H1 (cell line): ENCODE measurements around the gene CCNI. TPM values are rescaled to one million over a fixed set of nuclear protein-coding genes. Genes with fewer than 3 reads are reported as not detected.

ENCODE experiments used
- CTCF ChIA-PET: fragments of 300-600 bp; sonication (Branson Sonifier 250); formaldehyde crosslinking; loops from one replicate; lab custom pipeline; 2021; ENCODE audit not compliant: partially characterized antibody; lab: Charles Lee
- POLR2A ChIA-PET: fragments of 300-600 bp; sonication (Branson Sonifier 250); formaldehyde crosslinking; loops from one replicate; lab custom pipeline; 2021; ENCODE audit warnings: inconsistent platforms; ENCODE audit not compliant: partially characterized antibody; lab: Charles Lee
- DNase-seq, 2 experiments: peaks; one replicate each; pipeline versions ENCODE4 v3.0.0 to v3.0.0-alpha.2; 2010 to 2022; ENCODE audit warnings: low spot score in 2 of 2, low read depth in 1 of 2, mixed read lengths in 1 of 2
- FAIRE-seq: peaks from 2 replicates; lab custom pipeline; 2011; peaks lifted over from hg19 to GRCh38; lab: Jason Lieb, UNC
- H2AFZ ChIP-seq: 2 replicates; pipeline ENCODE4 v1.8.1; 2012; ENCODE audit warnings: low read length, inconsistent platforms
- H2AK5ac ChIP-seq: 2 replicates; pipeline ENCODE4 v1.6.1; 2013; ENCODE audit warnings: low read depth, low read length
- H2BK120ac ChIP-seq: replicated peaks from 2 replicates; pipeline ENCODE3; 2013; ENCODE audit warnings: low read depth, low read length, inconsistent platforms
- H2BK12ac ChIP-seq: 2 replicates; pipeline ENCODE4 v1.6.1; 2013; ENCODE audit warnings: low read depth, low read length
- H2BK15ac ChIP-seq: 2 replicates; pipeline ENCODE4 v1.6.1; 2013; ENCODE audit warnings: low read length
- H2BK20ac ChIP-seq: 2 replicates; pipeline ENCODE4 v1.6.1; 2013; ENCODE audit warnings: low read length
- H2BK5ac ChIP-seq: 2 replicates; pipeline ENCODE4 v1.6.1; 2013; ENCODE audit warnings: low read depth, low read length
- H3K14ac ChIP-seq: 2 replicates; pipeline ENCODE4 v1.6.1; 2013; ENCODE audit warnings: inconsistent platforms; ENCODE audit not compliant: insufficient read length
- H3K18ac ChIP-seq: 2 replicates; pipeline ENCODE4 v1.6.1; 2013; ENCODE audit warnings: low read length; ENCODE audit errors: extremely low read depth
- H3K23ac ChIP-seq: 2 replicates; pipeline ENCODE4 v1.6.1; 2013; ENCODE audit warnings: inconsistent platforms; ENCODE audit not compliant: insufficient read length
- H3K23me2 ChIP-seq: 2 replicates; pipeline ENCODE4 v1.6.1; 2013; ENCODE audit warnings: low read depth, low read length
- H3K27ac ChIP-seq: 2 replicates; pipeline ENCODE4 v1.6.1; 2011; ENCODE audit warnings: low read depth, low read length, inconsistent platforms
- H3K27me3 ChIP-seq, 4 experiments: replicated peaks in 1 of 4; 1 replicate in 1 of 4; 2 replicates in 3 of 4; pipeline versions ENCODE4 v1.6.1 to v1.8.1; 2011 to 2013; ENCODE audit warnings: low read length in 3 of 4, mild to moderate bottlenecking in 3 of 4, inconsistent platforms in 2 of 4, mixed read lengths in 2 of 4, moderate library complexity in 1 of 4; ENCODE audit not compliant: control insufficient read depth in 3 of 4, insufficient read depth in 3 of 4; ENCODE audit errors: extremely low read depth in 1 of 4
- H3K36me3 ChIP-seq, 4 experiments: 2 replicates each; pipeline versions ENCODE4 v1.6.1 to v1.8.1; 2011 to 2013; ENCODE audit warnings: mild to moderate bottlenecking in 4 of 4, low read length in 3 of 4, moderate library complexity in 2 of 4, control low read depth in 1 of 4, inconsistent platforms in 1 of 4; ENCODE audit not compliant: insufficient read depth in 4 of 4, control insufficient read depth in 2 of 4
- H3K4ac ChIP-seq: replicated peaks from 2 replicates; pipeline ENCODE3; 2013; ENCODE audit warnings: low read length, low read depth, mixed read lengths, inconsistent platforms; ENCODE audit not compliant: insufficient read length
- H3K4me1 ChIP-seq, 4 experiments: replicated peaks in 1 of 4; 1 replicate in 1 of 4; 2 replicates in 3 of 4; pipeline versions ENCODE4 v1.6.1 to v1.8.1; 2011 to 2013; ENCODE audit warnings: low read length in 3 of 4, inconsistent platforms in 2 of 4, mixed read lengths in 1 of 4; ENCODE audit not compliant: insufficient read depth in 4 of 4, control insufficient read depth in 3 of 4
- H3K4me2 ChIP-seq, 2 experiments: 2 replicates each; pipeline versions ENCODE4 v1.6.1 to v1.8.1; 2011 to 2013; ENCODE audit warnings: low read depth in 2 of 2, low read length in 2 of 2, control low read depth in 1 of 2, inconsistent platforms in 1 of 2, mild to moderate bottlenecking in 1 of 2; ENCODE audit not compliant: insufficient read depth in 1 of 2
- H3K4me3 ChIP-seq, 4 experiments: fragments of 200-600, 300-600 bp in 1 of 4; sonication (generic), shearing (Covaris generic), sonication (Bioruptor Twin) in 1 of 4; 2 replicates each; pipeline versions ENCODE4 v1.5.1 to v1.8.1; 2011 to 2016; ENCODE audit warnings: low read length in 4 of 4, low read depth in 3 of 4, control low read depth in 2 of 4, inconsistent platforms in 2 of 4, mild to moderate bottlenecking in 2 of 4, mixed read lengths in 1 of 4, moderate library complexity in 1 of 4; ENCODE audit not compliant: insufficient read depth in 2 of 4; ENCODE audit errors: extremely low read depth in 1 of 4
- H3K56ac ChIP-seq: replicated peaks from 2 replicates; pipeline ENCODE3; 2013; ENCODE audit warnings: low read depth, mild to moderate bottlenecking, mixed read lengths, low read length, inconsistent platforms; ENCODE audit not compliant: insufficient read length
- H3K79me1 ChIP-seq: 2 replicates; pipeline ENCODE4 v1.6.1; 2013; ENCODE audit warnings: low read depth, low read length, control low read depth
- H3K79me2 ChIP-seq, 2 experiments: 2 replicates each; pipeline versions ENCODE4 v1.6.1 to v1.8.1; 2012 to 2013; ENCODE audit warnings: low read length in 2 of 2, mild to moderate bottlenecking in 2 of 2, inconsistent platforms in 1 of 2; ENCODE audit not compliant: insufficient read depth in 2 of 2, control insufficient read depth in 1 of 2
- H3K9ac ChIP-seq, 4 experiments: replicated peaks in 1 of 4; 1 replicate in 1 of 4; 2 replicates in 3 of 4; pipeline versions ENCODE4 v1.6.1 to v1.8.1; 2011 to 2013; ENCODE audit warnings: low read depth in 3 of 4, low read length in 3 of 4, control low read depth in 2 of 4, mild to moderate bottlenecking in 2 of 4, moderate library complexity in 2 of 4, inconsistent platforms in 1 of 4; ENCODE audit errors: extremely low read depth in 1 of 4
- H3K9me3 ChIP-seq, 2 experiments: 2 replicates each; pipeline versions ENCODE4 v1.6.1 to v1.8.1; 2012 to 2013; ENCODE audit warnings: mild to moderate bottlenecking in 2 of 2, moderate library complexity in 2 of 2, control low read depth in 1 of 2, inconsistent platforms in 1 of 2, low read depth in 1 of 2, low read length in 1 of 2, mixed read lengths in 1 of 2; ENCODE audit not compliant: insufficient read depth in 2 of 2
- H4K20me1 ChIP-seq, 2 experiments: replicated peaks in 1 of 2; 2 replicates each; pipeline versions ENCODE3 to v1.8.1; 2011 to 2013; ENCODE audit warnings: inconsistent platforms in 2 of 2, low read length in 2 of 2, mild to moderate bottlenecking in 1 of 2; ENCODE audit not compliant: insufficient read depth in 2 of 2, control insufficient read depth in 1 of 2
- H4K5ac ChIP-seq: 2 replicates; pipeline ENCODE4 v1.6.1; 2013; ENCODE audit warnings: low read length, low read depth, mixed read lengths, inconsistent platforms; ENCODE audit not compliant: insufficient read length
- H4K8ac ChIP-seq: 2 replicates; pipeline ENCODE4 v1.8.0; 2013; ENCODE audit warnings: mild to moderate bottlenecking, moderate library complexity, low read length, inconsistent platforms; ENCODE audit not compliant: insufficient read depth; ENCODE audit errors: extremely low read depth
- H4K91ac ChIP-seq: replicated peaks from 2 replicates; pipeline ENCODE3; 2013; ENCODE audit warnings: low read length, mixed read lengths, inconsistent platforms; ENCODE audit not compliant: insufficient read length
- CEBPB ChIP-seq: IDR thresholded peaks from 2 replicates; pipeline ENCODE4 v1.6.1; 2012; ENCODE audit warnings: low read depth, low read length
- CHD1 ChIP-seq: IDR thresholded peaks from 2 replicates; pipeline ENCODE4 v1.6.1; 2012; ENCODE audit warnings: low read depth, low read length, improper control_type of control experiment
- CTBP2 ChIP-seq: IDR thresholded peaks from 2 replicates; pipeline ENCODE4 v1.7.0; 2011; ENCODE audit warnings: borderline replicate concordance, mild to moderate bottlenecking, moderate library complexity, mixed read lengths, low read length; ENCODE audit not compliant: insufficient read depth, insufficient read length
- KDM4A ChIP-seq: IDR thresholded peaks from one replicate; pipeline ENCODE4 v1.7.1; 2012; ENCODE audit warnings: low read depth, mild to moderate bottlenecking, moderate library complexity, low read length, inconsistent platforms; ENCODE audit not compliant: severe bottlenecking
- MAFK ChIP-seq: IDR thresholded peaks from 2 replicates; pipeline ENCODE4 v1.6.1; 2012; ENCODE audit warnings: low read depth, mild to moderate bottlenecking, improper control_type of control experiment, low read length
- NRF1 ChIP-seq: IDR thresholded peaks from 2 replicates; pipeline ENCODE4 v1.6.1; 2011; ENCODE audit warnings: mild to moderate bottlenecking, low read depth, low read length, improper control_type of control experiment
- POU5F1 ChIP-seq: IDR thresholded peaks from 2 replicates; pipeline ENCODE4 v1.6.1; 2011; ENCODE audit warnings: low read depth, mild to moderate bottlenecking, low read length, moderate library complexity
- SIN3A ChIP-seq, 2 experiments: IDR thresholded peaks in 1 of 2; conservative IDR thresholded peaks in 1 of 2; 2 replicates each; pipeline ENCODE4 v1.6.1; 2011 to 2012; ENCODE audit warnings: low read length in 2 of 2, improper control_type of control experiment in 1 of 2, low read depth in 1 of 2, mild to moderate bottlenecking in 1 of 2
- SIRT6 ChIP-seq: IDR thresholded peaks from one replicate; pipeline ENCODE4 v1.7.1; 2012; ENCODE audit warnings: low read length, inconsistent platforms
- SRF ChIP-seq: IDR thresholded peaks from 2 replicates; pipeline ENCODE4 v1.6.1; 2011; ENCODE audit warnings: mild to moderate bottlenecking, low read depth, low read length, moderate library complexity
- WGBS, 2 experiments: shearing (Covaris generic) in 1 of 2; methylation state at CpG; one replicate each; pipeline versions ENCODE4 v1.1.6 to v1.1.7; 2013 to 2015; ENCODE audit warnings: low lambda C conversion rate in 2 of 2, mixed read lengths in 2 of 2, inconsistent platforms in 1 of 2, low coverage in 1 of 2, missing lambda C conversion rate in 1 of 2; ENCODE audit not compliant: insufficient replicate concordance in 2 of 2, insufficient coverage in 1 of 2, insufficient read length in 1 of 2; ENCODE audit errors: extremely low coverage in 1 of 2, missing lambda C conversion rate in 1 of 2; 5-methylcytosine and 5-hydroxymethylcytosine counted together
- polyA plus RNA-seq, 7 experiments: library from polyadenylated mRNA; depleted of rRNA in 3 of 7; stranded (reverse) in 5 of 7; unstranded in 2 of 7; fragments of >200 nt in 5 of 7; fragments of 200-250 nt in 2 of 7; gene quantifications; 1 replicate in 5 of 7; 2 replicates in 1 of 7; 4 replicates in 1 of 7; pipeline versions ENCODE4 v1.2.1 to v1.2.3, GENCODE V29; 2011 to 2013; ENCODE audit warnings: missing spikeins in 2 of 7, mixed read lengths in 2 of 7
- total RNA-seq: library from RNA; stranded (reverse); fragmentation: NEBNext Ultra II Directional; extraction: Animal tissue kit (Norgen Biotek cat#: 25700); gene quantifications from 2 replicates; pipeline ENCODE4 v1.2.1, GENCODE V29; 2021

Gene CCNI
- total and polyA plus RNA-seq, 2 of the 8 experiments (the other 6 are each of a cell fraction or from before 2014, with no cell fraction given) = 97.8 to 234 TPM

DNA sequence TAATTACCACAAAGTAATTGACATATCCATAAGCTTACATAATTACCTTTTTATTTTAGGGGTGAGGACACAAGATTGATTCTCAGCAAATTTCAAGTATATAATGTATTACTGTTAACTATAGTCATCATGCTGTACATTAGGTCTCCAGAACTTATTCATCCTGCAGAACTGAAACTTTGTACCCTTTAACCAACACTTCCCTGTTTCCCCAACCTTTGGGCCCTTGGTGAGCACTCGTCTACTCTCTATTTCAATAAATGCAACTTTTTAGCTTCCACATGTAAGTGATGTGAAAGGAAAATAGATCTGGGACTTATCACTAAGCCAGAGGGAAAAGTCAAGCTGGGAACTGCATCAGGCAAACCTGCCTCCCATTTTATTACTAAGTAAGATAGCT lies 47.6 kb upstream of the CCNI start:
- Histone ChIP-seq H3K79me2 (no peaks in the 10 kb centered on the region), H3K23me2 (no peaks in the 10 kb centered on the region), H4K8ac (no peak overlapping the region), H2BK15ac (no peak overlapping the region), H3K18ac (no peak overlapping the region), H2BK20ac (no peak overlapping the region), H3K79me1 (no peaks in the 10 kb centered on the region), H2BK120ac (no peak overlapping the region), H2AK5ac (no peak overlapping the region), H4K20me1 (no peaks in the 10 kb centered on the region), H4K91ac (no peak overlapping the region), H3K27me3 (no peaks in the 10 kb centered on the region), H3K14ac (no peak overlapping the region), H2AFZ (no peak overlapping the region), H3K4me1 (peaks cover 0 to 2% (median 0%) of the 10 kb centered on the region in 4 experiments; a peak in 2 of 7 replicates), H3K4me2 (no peak overlapping the region), H3K36me3 (no peaks in the 10 kb centered on the region), H2BK5ac (no peak overlapping the region), H3K9me3 (no peaks in the 10 kb centered on the region), H3K56ac (no peak overlapping the region), H3K23ac (no peak overlapping the region), H4K5ac (no peak overlapping the region), H3K27ac (no peak overlapping the region), H3K4me3 (no peak overlapping the region), H2BK12ac (no peak overlapping the region), H3K9ac (no peak overlapping the region), H3K4ac (no peak overlapping the region)
- ChIA-PET POLR2A (interaction anchor here (2.4 kb wide), 1 partner anchor 33 kb away, joined by 9 read pairs; the partner anchor contains the start of gene CCNG2), CTCF (interaction anchor here (0.6 to 1.8 kb wide), 4 partner anchors 8 to 78 kb away, joined by 3 to 5 read pairs (median 3); no protein-coding TSS in a partner anchor)
- 81% methylated on average over 1 of the region's 1 CpG; no CpG with 5 or more reads in 1 of the 2 experiments for WGBS, 2 experiments
- FAIRE-seq (no peak), DNase-seq (no peak)
- no peak for TF ChIP-seq SIRT6
- no peak for TF ChIP-seq CHD1
- TF ChIP-seq SIN3A (conservative IDR thresholded peaks at IDR 0.05 in 1 of 2, IDR thresholded peaks at IDR 0.05 in 1 of 2; ENCODE audit: low read depth in 1 of 2, low read length in 2 of 2) = no peak
- no peak for TF ChIP-seq KDM4A
- no peak for TF ChIP-seq SRF
- no peak for TF ChIP-seq POU5F1
- no peak for TF ChIP-seq NRF1
- TF ChIP-seq MAFK = no peak
- no peak for TF ChIP-seq CEBPB
- no peak for TF ChIP-seq CTBP2
